Aorta (tissue), 5 donors: ENCODE data around the gene STAC2. TPM values are rescaled to one million over a fixed set of nuclear protein-coding genes. Genes with fewer than 3 reads are reported as not detected.

Experiments used
- ATAC-seq: fragments of 200-7000 bp; cut with Tn5 transposase; one replicate; pipeline ENCODE4 v1.9.1; 2022; ENCODE audit warnings: moderate library complexity; ENCODE audit not compliant: low FRiP score
- DNase-seq, 2 donors: peaks; one replicate each; pipeline ENCODE4 v3.0.0-alpha.2; 2020
- H3K27ac ChIP-seq, 2 donors: one replicate each; pipeline ENCODE4 v1.5.1; 2013; ENCODE audit warnings: low read length in 2 of 2, mild to moderate bottlenecking in 2 of 2, moderate library complexity in 2 of 2, control low read depth in 1 of 2, inconsistent platforms in 1 of 2, low read depth in 1 of 2
- H3K27me3 ChIP-seq, 2 donors: one replicate each; pipeline ENCODE4 v1.6.1; 2013; ENCODE audit warnings: control low read depth in 1 of 2, low read length in 1 of 2, mild to moderate bottlenecking in 1 of 2, moderate library complexity in 1 of 2; ENCODE audit not compliant: insufficient read depth in 2 of 2, control insufficient read depth in 1 of 2
- H3K36me3 ChIP-seq, 2 donors: one replicate each; pipeline ENCODE4 v1.6.1; 2013; ENCODE audit warnings: control low read depth in 1 of 2, low read length in 1 of 2, mild to moderate bottlenecking in 1 of 2; ENCODE audit not compliant: insufficient read depth in 2 of 2, control insufficient read depth in 1 of 2
- H3K4me1 ChIP-seq, 2 donors: one replicate each; pipeline ENCODE4 v1.6.1; 2013; ENCODE audit warnings: low read length in 2 of 2, control low read depth in 1 of 2, mild to moderate bottlenecking in 1 of 2, moderate library complexity in 1 of 2; ENCODE audit not compliant: insufficient read depth in 2 of 2, control insufficient read depth in 1 of 2
- H3K4me3 ChIP-seq, 2 donors: one replicate each; pipeline ENCODE4 v1.5.1; 2013; ENCODE audit warnings: low read length in 2 of 2, control low read depth in 1 of 2, mild to moderate bottlenecking in 1 of 2
- H3K9me3 ChIP-seq: one replicate; pipeline ENCODE4 v1.6.1; 2013; ENCODE audit warnings: mild to moderate bottlenecking, low read length; ENCODE audit not compliant: control insufficient read depth
- WGBS, 2 donors: extraction: QIAGEN DNeasy Blood & Tissue Kit; methylation state at CpG; one replicate each; pipeline ENCODE4 v1.1.7; 2013; 5-methylcytosine and 5-hydroxymethylcytosine counted together
- intact Hi-C, 2 donors: fragments of 100-400 bp; cut with DNase I; formaldehyde crosslinking; loops; one replicate each; pipeline versions ENCODE4 v1.14.2 to v1.15.0; 2022
- polyA plus RNA-seq, 2 donors: library from polyadenylated mRNA; stranded (reverse); fragments of 200-250 nt; gene quantifications; one replicate each; pipeline ENCODE4 v1.2.3, GENCODE V29; 2013
- total RNA-seq, 2 donors: library from RNA; stranded (reverse); fragmentation: NEBNext Ultra II Directional; extraction: Animal tissue kit (Norgen Biotek cat#: 25700); gene quantifications; one replicate each; pipeline ENCODE4 v1.2.1, GENCODE V29; 2021
- donor health status: healthy with polysubstance abuse.
- donor health status: Bipolar disorder and iron deficiency.
- donor health status: DM: no; HTN: no; CAD: no.
- donor health status: DM: no; HTN: no; CAD: no.
- donor health status: DM: yes; HTN: yes; CAD: no.

The STAC2 gene
- total and polyA plus RNA-seq, 4 donors: 2.0 to 53.3 (median 16.9) TPM

- H3K27me3 ChIP-seq: no peaks in the 10 kb centered on the region
Measured at GRCh38 chr17:39236981-39237441, 11.3 kb upstream of the STAC2 start.

DNA sequence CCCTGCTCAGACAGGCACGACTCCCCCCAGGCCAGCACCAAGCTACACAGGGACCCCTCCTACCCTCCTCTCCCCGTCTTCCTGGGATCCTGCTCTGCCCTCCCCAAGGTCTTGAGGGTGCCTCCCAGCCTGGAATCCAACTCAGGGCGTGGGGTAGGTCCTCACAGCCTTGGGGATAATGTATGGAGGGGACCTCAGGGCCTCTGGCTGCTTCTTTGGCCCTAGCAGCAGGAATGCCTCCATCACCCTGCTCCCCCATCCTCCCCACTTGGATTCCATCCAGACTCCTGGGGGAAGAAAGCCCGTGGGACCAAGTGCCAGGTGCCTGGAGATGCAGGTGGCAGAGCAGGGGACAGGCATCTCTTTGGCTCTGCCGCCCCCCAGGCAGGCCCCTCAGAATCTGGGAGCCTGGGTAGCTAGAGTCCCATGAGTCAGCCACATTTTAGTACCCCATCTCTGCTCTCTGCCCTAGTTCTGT, 10.7 kb upstream of the STAC2 start:
- intact Hi-C loops: no loop called here
- no peak for ATAC-seq
- Histone ChIP-seq H3K4me3 (no peak overlapping the region), H3K36me3 (no peaks in the 10 kb centered on the region), H3K27me3 (no peaks in the 10 kb centered on the region), H3K27ac (no peak overlapping the region), H3K9me3 (no peaks in the 10 kb centered on the region), H3K4me1 (no peaks in the 10 kb centered on the region)
- WGBS, 2 donors: 33 to 38% methylated on average over 5 of the region's 5 CpGs
- no peak for DNase-seq

More at GRCh38 chr17:39236981-39237441, 11.3 kb upstream of the STAC2 start:
- intact Hi-C loops: no loop called here
- DNase-seq (no peak), ATAC-seq (no peak)
- no peaks in the 10 kb centered on the region for H3K4me1 ChIP-seq
- WGBS, 2 donors: 86 to 94% methylated on average over 5 to 6 of the region's 6 CpGs
- no peaks in the 10 kb centered on the region for H3K36me3 ChIP-seq
- H3K9me3 ChIP-seq: no peaks in the 10 kb centered on the region
- H3K27ac ChIP-seq: no peak overlapping the region
- H3K4me3 ChIP-seq: no peak overlapping the region

DNA sequence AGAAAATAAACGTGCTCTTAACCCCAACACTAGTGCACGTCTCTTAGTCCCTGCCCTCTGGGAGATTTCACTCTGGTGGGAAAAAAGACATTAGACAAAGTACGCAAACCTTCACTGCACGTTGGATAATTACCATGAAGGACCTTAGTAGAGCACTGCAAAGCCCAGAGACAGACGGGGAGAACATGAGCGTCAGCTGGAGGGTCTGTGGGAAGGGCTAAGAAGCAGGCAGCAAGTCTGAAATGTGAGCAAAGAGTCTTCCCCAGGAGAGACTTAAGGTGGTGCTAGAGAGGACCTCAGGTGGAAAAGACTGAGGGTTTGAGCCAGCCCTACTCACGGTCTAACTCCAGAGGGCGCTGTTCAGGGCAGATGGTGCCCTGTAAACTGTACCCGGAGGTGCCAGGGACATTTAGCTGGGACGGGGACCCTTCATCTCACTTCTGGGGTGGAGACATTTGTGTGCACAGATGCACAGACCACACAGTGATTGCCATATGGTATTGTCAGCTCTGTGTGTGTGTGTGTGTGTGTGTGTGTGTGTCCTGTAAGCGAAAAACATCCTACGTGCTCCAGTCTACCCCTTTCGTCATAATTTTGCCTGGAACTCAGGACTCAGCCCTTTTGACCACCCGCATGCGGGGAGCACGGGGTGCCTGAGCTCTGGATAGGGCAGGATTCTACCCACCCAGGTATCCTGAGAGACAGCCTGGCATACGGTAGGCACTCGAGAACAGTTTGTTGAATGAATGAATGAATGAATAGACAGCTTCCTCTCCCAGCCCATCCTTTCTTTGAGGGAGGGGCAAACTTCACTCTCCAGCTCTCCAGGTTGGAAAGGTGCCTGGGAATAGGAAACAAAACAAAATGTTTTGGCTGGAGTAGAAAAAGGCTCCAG, 10.1 kb upstream of the STAC2 start:
- intact Hi-C loops: no loop called here
- ATAC-seq: no peak
- no peaks in the 10 kb centered on the region for H3K9me3 ChIP-seq
- H3K36me3 ChIP-seq: no peaks in the 10 kb centered on the region
- no peak for DNase-seq
- 30 to 32% methylated on average over 18 of the region's 18 CpGs for WGBS, 2 donors
- H3K4me3 ChIP-seq: no peak overlapping the region
- H3K27me3 ChIP-seq: no peaks in the 10 kb centered on the region
- no peak overlapping the region for H3K27ac ChIP-seq
- H3K4me1 ChIP-seq: no peaks in the 10 kb centered on the region

DNA sequence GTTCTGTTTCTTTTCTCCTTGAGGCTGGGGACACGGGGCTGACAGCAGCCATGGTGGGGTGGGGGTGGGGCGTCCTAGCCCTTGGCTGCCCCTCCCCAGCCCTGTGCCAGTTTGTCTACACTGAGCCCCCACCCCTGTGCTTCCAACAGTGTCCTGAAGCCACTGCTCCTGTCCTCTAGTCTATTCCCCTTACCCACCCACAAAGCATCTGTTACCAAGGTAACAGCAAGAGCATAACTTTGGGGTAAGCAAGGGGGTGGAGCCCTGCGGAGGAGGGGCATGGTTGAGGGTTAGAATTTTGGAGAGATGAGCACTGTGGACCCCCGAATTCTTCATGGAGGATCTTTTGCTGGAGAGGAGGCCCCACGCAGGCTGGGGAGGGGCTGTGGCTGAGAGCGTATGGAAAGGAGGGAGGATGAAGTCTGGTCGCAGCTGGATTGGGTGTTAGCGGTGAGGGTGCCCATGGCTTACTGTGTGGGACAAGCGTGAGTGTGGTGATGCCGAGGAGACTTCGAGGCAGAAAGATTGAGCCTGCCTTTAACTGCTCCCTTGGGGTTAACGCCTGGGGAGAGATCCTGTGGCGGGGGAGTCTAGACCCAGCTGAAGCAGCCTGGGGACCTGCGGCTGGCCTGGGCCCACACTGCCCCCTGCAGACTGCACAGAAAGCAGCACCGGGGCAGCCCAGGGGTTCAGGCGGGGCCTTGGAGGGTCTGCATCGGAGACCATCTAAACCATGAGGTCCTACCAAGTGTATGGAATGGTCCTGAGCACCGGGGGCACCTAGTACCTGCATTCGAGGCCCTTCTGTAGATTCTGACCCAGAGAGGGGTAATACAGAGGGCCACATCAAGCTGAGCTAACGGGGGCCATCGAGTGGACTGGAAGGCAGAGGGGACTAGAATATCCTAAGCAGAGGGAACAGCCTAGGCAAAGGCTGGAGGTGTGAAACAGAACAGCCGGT, 6.1 kb upstream of the STAC2 start:
- no peak overlapping the region for H3K4me3 ChIP-seq
- no peaks in the 10 kb centered on the region for H3K9me3 ChIP-seq
- no peaks in the 10 kb centered on the region for H3K27me3 ChIP-seq
- WGBS, 2 donors: 8 to 9% methylated on average over 22 of the region's 22 CpGs
- ATAC-seq: peak; percentile 85
- H3K4me1 ChIP-seq: no peaks in the 10 kb centered on the region
- no peaks in the 10 kb centered on the region for H3K36me3 ChIP-seq
- H3K27ac ChIP-seq: no peak overlapping the region
- peak; percentile 80 to 89 for DNase-seq
- intact Hi-C loops: loop anchor here (1.0 to 5.0 kb wide), 3 partner anchors 25 to 35 kb away; partner anchors contain the start of gene CACNB1 (in 1 of the 2)

DNA sequence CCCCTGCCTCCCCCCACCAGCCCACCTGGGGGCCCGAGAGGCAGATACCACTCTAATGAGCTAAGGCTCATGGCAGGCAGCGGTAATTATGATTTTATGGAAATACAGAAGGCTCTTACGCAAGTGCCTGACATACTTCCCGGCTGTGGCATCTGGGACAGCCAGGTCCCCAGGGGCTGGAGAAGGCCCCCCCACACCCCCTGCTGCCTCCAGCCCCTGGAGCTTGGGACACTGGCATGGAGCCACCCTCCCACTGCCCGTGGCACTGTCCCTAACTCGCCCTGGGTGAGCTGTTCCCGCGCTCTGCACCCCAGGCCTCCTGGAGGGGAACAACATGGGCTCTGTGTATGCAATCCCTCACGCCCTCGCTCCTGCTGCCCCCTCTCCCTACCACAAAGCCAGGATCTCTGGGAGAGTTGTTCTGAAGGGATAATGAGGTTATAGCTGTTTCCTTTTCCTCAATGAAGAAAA, 5.4 kb upstream of the STAC2 start:
- Histone ChIP-seq H3K9me3 (no peaks in the 10 kb centered on the region), H3K27ac (no peak overlapping the region), H3K4me1 (no peaks in the 10 kb centered on the region), H3K36me3 (no peaks in the 10 kb centered on the region), H3K4me3 (no peak overlapping the region), H3K27me3 (no peaks in the 10 kb centered on the region)
- ATAC-seq (peak; percentile 43), DNase-seq (peak in 1 of 2 donors; percentile 41)
- 17 to 29% methylated on average over 10 of the region's 10 CpGs for WGBS, 2 donors
- intact Hi-C loops: loop anchor here in 1 of 2 donors (5.0 kb wide), 1 partner anchor 34 kb away; the partner anchor contains the start of gene CACNB1

- H3K27me3 ChIP-seq: no peaks in the 10 kb centered on the region
- H3K36me3 ChIP-seq: no peaks in the 10 kb centered on the region
- intact Hi-C loops: loop anchor here in 1 of 2 donors (5.0 kb wide), 1 partner anchor 33 kb away; the partner anchor contains the start of gene CACNB1
- no peaks in the 10 kb centered on the region for H3K4me1 ChIP-seq
- no peak overlapping the region for H3K27ac ChIP-seq
- no peak for ATAC-seq
- no peak overlapping the region for H3K4me3 ChIP-seq
- whole genome bisulfite sequencing, 2 donors: 92 to 96% methylated on average over 1 of the region's 1 CpG
- DNase-seq: peak in 1 of 2 donors; percentile 3
- no peaks in the 10 kb centered on the region for H3K9me3 ChIP-seq
Measured at GRCh38 chr17:39230361-39230760, 4.6 kb upstream of the STAC2 start.

DNA sequence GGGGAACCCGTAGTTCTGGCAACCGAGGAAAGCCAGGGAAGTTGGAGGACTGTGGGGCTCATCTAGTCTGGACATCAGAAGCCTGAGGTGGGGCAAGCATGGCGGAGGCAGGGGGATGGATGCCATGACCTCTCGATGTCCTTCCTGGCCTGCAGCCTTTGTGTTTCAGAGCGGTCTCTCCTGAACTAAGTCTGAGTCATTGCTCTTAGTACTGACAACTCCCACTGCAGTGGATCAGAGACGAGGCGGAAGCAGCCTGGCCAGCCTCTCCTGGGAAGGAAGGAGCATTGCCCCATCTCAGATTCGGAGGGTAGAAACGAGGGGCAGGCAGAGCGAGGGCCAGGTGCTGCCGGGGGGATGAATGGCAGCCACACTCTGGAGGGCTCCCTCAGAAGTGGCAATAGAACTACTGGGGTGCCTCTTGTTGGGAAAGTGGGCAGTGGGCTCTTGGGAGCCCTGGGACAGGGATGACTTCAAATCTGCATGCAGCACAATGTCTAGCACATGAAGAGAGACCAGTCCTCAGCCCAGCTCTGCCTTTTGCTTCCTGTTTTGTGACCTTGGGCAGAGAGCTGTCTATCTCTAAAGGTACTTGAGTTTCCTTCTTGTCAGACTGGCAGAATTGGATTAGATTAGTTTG, 3.6 kb upstream of the STAC2 start:
- Histone ChIP-seq H3K4me1 (no peaks in the 10 kb centered on the region), H3K9me3 (no peaks in the 10 kb centered on the region), H3K4me3 (no peak overlapping the region), H3K36me3 (no peaks in the 10 kb centered on the region), H3K27me3 (no peaks in the 10 kb centered on the region), H3K27ac (no peak overlapping the region)
- DNase-seq: no peak
- no peak for ATAC-seq
- intact Hi-C loops: no loop called here
- WGBS, 2 donors: 75 to 76% methylated on average over 11 of the region's 11 CpGs

DNA sequence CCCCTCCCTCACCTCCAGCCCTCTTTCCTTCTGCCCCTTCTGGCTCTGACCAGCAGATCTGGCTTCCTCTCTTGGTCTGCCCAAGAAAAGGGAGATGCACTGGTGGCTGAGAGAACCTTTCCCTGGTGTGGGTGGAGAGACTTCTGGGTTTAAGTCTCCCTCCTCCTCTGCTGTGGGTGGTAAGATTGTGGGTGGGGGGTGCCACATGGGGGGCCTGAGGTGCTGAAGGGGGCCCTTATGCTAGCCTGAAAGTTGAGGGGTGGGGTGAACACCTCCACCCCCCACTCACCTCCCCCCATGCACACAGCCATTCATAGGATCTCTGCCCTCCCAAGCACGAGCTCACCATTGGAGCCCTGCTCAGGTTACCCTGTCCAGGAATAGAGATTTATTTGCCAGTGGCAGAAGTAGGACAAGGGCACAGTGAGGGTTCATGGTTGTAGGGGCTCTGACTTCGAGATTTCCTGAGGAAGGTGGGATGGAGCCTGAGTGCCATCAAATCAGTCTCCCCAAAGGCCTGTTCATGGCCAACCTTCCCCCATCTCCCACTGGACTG, 1.7 kb upstream of the STAC2 start:
- Histone ChIP-seq H3K4me3 (no peak overlapping the region), H3K9me3 (no peaks in the 10 kb centered on the region), H3K36me3 (no peaks in the 10 kb centered on the region), H3K27me3 (no peaks in the 10 kb centered on the region), H3K27ac (no peak overlapping the region), H3K4me1 (no peaks in the 10 kb centered on the region)
- no peak for DNase-seq
- no peak for ATAC-seq
- WGBS, 2 donors: 82 to 87% methylated on average over 2 of the region's 2 CpGs
- intact Hi-C loops: no loop called here
